NCI-H345 (cell line): ENCODE data around the gene NUBPL.
"Not testable (repeated sequence)": the region's sequence is repeated elsewhere in the genome, so short reads cannot be mapped to it uniquely, and the experiment has no call there.

Source experiments
- DNase-seq: peaks from one replicate; lab custom pipeline; 2025; lab: John Stamatoyannopoulos, UW

NUBPL gene

GRCh38 chr14:31578266-31578665 is 17.1 kb downstream of the NUBPL start:
- no peak for DNase-seq

GRCh38 chr14:31578792-31579501 is 17.7 kb downstream of the NUBPL start:
- no peak for DNase-seq

- no peak for DNase-seq
These were observed 19.0 kb downstream of the NUBPL start for GRCh38 chr14:31580234-31580633.

- no peak for DNase-seq
These were observed 21.1 kb downstream of the NUBPL start for GRCh38 chr14:31582286-31582691.

GRCh38 chr14:31582836-31583452 is 21.7 kb downstream of the NUBPL start:
- no peak for DNase-seq

GRCh38 chr14:31590206-31590605 is 29.0 kb downstream of the NUBPL start:
- no peak for DNase-seq

DNA sequence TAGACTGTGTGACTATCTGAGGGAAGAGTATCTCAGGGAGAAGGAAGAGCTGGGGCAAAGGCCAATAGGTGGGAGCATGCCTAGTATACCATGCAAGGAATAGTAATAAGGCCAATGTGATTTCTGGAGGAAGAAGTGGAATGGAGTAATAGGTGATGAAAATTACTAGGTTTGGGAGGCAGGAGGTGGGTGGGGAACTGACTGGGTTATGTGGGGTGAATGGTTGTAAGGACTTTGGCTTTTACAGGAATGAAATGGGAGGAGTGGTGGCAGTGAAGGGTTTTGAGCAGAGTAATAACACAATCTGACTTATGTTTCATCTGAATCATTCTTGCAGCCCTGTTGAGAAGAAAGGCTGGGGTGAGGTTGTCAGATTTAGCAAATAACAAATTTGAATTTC is 30.9 kb downstream of the NUBPL start:
- DNase-seq, result no peak

DNA sequence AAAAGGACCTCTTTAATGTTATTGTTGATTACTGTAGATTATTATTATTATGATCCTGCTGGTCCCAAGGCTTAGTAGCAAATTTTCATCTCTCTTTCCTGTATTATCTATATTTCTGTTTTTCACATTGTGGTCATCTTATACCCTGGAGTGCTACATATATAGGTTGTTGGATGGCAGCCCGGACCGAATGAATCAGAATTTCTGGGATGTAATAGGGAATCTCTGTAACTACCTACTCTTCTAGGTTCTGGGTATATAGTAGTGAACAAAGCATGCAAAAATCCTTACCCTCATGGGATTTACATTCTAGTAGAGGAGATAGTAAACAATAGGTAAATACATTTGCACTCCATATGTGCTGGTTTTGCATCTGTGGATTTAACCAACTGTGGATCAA is 31.4 kb downstream of the NUBPL start:
- DNase-seq, result no peak

DNA sequence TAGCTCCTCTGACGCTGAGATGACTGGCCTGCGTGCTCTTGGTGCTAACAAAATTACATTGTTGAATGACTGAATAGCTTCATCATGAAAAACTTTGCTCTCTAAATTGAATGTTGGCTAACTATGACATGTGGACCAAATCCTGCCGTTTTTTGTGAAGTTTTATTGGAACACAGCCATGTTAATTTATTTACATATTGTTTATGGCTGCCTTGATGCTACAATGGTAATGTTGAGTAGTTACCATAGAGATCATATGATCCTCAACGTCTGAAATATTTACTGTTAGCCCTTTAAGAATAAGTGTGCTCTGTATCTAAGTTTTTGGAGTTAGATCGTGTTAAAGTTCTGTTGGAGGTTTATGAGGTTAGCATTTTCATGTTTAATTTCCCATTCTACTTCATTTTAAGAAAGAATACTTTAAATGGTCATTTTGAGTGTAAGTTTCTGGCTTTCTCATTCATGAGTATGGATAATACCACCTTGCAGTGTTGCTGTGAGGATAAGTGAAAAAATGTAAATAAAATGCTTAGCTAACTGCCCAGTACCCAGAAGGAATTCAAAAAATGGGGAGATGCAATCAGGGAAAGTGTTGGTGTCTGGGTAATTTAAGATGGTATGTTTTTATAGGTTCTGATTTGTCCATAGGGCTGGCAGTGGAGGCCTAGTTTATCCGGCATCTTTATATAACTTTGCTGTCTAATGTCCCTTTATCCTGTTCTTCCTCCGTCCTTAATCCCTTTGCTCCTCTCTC is 35.3 kb downstream of the NUBPL start:
- DNase-seq, result no peak

DNA sequence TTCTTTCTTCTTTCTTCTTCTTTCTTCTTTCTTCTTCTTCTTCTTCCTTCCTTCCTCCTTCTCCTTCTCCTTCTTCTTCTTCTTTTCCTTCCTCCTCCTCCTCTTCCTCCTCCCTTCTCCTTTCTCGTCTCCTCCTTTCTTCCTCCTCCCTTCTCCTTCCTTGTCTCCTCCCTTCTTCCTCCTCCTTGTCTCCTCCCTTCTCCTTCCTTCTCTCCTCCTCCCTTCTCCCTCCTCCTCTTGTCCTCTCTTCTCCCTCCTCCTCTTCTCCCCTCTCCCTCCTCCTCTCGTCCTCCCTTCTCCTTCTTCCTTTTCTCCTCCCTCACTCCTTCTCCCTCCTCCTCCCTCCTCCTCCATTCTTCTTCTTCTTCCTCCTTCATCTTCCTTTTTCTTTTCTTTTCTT is 44.5 kb downstream of the NUBPL start:
- no peak for DNase-seq

DNA sequence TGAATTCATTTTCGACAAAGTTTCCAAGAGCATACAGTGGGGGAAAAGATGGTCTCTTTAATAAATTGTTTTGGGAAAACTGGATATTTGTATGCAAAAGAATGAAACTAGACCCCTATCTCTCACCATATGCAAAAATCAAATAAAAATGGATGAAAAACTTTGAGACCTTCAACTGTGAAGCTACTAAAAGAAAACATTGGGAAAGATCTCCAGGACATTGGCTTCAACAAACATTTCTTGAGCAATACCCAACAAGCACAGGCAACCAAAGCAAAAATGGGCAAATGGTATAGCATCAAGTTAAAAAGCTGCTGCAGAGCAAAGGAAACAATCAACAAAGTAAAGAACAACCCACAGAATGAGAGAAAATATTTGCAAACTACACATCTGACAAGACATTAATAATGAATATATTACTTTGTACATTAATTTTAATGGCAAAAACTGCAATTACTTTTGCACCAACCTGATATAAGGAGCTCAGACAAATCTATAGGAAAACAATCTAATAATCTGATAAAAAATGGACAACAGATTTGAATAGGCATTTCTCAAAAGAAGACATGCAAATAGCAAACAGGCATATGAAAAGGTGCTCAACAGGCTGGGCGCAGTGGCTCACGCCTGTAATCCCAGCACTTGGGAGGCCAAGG is 50.7 kb downstream of the NUBPL start:
- no peak for DNase-seq

DNA sequence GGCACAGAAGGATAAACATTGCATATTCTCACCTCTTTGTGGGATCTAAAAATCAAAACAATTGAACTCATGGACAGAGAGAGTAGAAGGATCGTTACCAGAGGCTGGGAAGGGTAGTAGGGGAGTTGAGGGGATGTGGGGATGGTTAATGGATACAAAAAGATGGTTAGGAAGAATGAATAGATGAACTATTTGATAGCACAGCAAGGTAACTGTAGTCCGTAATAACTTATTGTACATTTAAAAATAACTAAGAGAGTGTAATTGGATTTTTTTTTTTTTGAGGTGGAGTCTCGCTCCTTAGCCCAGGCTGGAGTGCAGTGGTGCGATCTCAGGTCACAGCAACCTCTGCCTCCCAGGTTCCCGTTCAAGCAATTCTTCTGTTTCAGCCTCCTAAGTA is 52.0 kb downstream of the NUBPL start:
- no peak for DNase-seq

DNA sequence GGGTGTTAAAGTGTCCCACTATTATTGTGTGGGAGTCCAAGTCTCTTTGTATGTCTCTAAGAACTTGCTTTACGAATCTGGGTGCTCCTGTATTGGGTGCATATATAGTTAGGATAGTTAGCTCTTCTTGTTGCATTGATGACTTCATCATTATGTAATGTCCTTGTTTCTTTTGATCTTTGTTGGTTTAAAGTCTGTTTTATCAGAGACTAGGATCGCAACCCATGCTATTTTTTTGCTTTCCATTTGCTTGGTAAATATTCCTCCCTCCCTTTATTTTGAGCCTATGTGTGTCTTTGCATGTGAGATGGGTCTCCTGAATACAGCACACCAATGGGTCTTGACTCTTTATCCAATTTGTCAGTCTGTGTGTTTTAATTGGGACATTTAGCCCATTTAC is 57.7 kb downstream of the NUBPL start:
- DNase-seq, result not testable (repeated sequence)

- no peak for DNase-seq
These were observed 58.2 kb downstream of the NUBPL start for GRCh38 chr14:31619440-31619839.

DNA sequence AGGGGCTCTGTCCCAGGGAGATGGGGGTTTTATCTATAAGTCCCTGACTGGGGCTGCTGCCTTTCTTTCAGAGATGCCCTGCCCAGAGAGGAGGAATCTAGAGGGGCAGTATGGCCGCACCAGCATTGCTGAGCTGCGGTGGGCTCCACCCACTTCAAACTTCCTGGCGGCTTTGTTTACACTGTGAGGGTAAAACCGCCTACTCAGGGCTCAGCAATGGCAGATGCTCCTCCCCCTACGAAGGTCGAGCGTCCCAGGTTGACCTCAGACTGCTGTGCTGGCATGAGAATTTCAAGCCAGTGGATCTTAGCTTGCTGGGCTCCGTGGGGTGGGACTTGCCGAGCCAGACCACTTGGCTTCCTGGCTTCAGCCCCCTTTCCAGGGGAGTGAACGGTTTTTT is 59.7 kb downstream of the NUBPL start:
- not testable (repeated sequence) for DNase-seq

DNA sequence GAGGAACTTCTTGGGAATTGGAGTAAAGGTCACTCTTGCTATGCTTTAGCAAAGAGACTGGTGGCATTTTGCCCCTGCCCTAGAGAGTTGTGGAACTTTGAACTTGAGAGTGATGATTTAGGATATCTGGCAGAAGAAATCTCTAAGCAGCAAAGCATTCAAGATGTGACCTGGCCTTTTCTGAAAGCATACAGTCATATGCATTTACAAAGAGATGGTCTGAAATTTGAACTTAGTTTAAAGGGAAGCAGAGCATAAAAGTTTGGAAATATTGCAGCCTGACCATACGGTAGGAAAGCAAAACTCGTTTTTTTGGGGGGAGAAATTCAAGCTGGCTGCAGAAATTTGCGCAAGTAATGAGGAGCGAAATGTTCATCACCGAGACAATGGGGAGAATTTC is 60.9 kb downstream of the NUBPL start:
- DNase-seq, result no peak

DNA sequence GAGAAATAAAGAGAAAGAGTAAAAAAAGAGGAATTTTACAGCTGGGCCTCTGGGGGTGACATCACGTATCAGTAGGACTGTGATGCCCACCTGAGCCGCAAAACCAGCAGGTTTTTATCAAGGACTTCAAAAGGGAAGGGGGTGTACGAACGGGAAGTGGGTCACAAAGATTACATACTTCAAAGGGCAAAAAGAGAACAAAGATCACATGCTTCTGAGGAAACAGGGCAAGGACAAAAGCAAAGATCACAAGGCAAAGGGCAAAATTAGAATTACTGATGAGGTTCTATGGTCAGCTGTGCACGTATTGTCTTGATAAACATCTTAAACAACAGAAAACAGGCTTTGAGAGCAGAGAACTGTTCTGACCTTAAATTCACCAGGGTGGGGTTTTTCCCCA is 91.7 kb downstream of the NUBPL start:
- DNase-seq, result not testable (repeated sequence)

GRCh38 chr14:31657917-31658316 is 96.7 kb downstream of the NUBPL start:
- DNase-seq, result no peak

GRCh38 chr14:31659278-31659677 is 98.1 kb downstream of the NUBPL start:
- DNase-seq, result no peak

DNA sequence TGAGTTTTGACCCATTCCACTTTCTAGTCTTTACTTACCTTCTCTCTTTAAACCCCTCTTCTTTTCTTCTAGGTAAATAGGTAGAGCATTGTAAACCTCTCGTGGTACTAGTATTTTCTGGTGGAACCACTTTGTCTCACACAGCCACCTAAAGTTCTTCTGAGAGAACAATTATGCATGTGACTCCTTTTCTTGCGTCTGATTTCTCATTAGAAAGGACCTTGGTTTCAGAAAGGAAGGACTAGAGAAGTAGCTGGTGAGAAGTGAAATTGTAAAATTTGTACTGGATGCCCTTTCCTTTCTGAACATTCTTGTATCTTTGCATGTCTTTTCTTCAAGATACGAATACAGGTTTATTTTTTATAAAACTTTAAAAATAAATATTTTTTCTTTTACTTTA is 99.0 kb downstream of the NUBPL start:
- DNase-seq, result no peak

DNA sequence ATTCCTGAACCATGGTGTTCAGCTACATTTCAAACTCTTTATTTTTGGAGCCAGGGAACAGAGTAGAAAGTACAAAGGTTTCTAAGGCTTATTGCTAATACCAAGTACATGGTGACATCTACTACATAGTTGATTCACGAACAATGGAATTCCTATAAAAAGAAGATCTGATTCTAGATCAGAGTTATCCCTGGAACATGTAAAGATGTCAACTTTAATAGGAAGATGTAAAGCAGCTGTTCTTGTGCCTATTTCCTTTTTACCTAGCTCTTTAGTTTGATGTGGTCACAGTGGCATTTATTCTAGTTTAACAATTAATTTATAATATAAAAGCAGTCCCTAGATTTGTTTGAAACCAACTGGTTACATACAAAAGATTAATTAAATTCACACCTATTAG is 99.5 kb downstream of the NUBPL start:
- DNase-seq, result no peak

DNA sequence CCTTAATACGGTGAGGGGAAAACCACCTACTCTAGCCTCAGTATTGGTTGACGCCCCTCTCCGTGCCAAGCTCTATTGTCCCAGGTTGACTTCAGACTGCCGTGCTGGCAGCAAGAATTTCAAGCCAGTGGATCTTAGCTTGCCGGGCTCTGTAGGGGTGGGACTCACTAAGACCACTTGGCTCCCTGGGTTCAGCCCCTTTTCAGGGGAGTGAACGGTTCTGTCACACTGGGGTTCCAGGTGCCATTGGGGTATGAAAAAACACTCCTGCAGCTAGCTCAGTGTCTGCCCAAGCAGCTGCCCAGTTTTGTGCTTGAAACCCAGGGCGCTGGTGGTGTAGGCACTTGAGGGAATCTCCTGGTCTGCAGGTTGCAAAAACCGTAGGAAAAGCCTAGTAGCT is 107.1 kb downstream of the NUBPL start:
- no peak for DNase-seq

DNA sequence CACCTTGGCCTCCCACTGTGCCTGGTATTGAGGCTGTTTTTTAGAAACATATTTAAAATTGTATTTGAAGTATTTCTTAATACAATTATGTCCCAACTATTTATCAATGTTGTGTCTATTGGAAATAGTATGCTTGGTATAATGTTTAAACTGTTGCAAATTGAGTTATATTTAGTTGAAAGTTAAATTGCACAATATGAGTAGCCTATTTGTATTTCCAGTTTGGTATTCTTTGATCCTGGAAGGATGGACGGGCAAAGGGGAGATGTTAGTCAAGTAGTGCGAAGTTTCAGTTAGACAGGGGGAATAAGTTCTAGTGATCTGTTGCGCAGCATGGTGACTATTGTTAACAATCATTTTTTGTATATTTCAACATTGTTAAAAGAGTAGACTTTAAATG is 111.5 kb downstream of the NUBPL start:
- DNase-seq, result no peak
